IMR-90 (cell line): ENCODE measurements around the gene ZNF396. TPM values are rescaled to one million over a fixed set of nuclear protein-coding genes. Genes with fewer than 3 reads are reported as not detected.

Experiments used
- ATAC-seq: fragments of 200-7000 bp; cut with Tn5 transposase; 2 replicates; pipeline ENCODE4 v1.9.1; 2020; ENCODE audit warnings: low read depth, mild to moderate bottlenecking, moderate library complexity
- BruUV-seq: library from RNA; stranded (reverse); fragments of 400-500 nt; replicated peaks from 2 replicates; lab custom pipeline; 2021; lab: Mats Ljungman, UMichigan
- CTCF ChIA-PET: fragments of 300-600 bp; formaldehyde crosslinking; extraction: SDS; loops from one replicate; lab custom pipeline; 2021; ENCODE audit warnings: antibody characterized with exemption; lab: Yijun Ruan, JAX
- POLR2A ChIA-PET: fragments of 300-600 bp; sonication (Branson Sonifier 250); formaldehyde crosslinking; loops from one replicate; lab custom pipeline; 2022; ENCODE audit warnings: antibody characterized with exemption; ENCODE audit not compliant: unreplicated experiment; lab: Charles Lee
- DNase-seq: peaks from one replicate; pipeline ENCODE4 v3.0.0; 2013
- H2AFZ ChIP-seq: replicated peaks from 2 replicates; pipeline ENCODE3; 2013; ENCODE audit warnings: low read length, mild to moderate bottlenecking; ENCODE audit not compliant: poor library complexity
- H2AK5ac ChIP-seq: 2 replicates; pipeline ENCODE4 v1.6.1; 2013; ENCODE audit warnings: low read depth, low read length, inconsistent platforms
- H2AK9ac ChIP-seq: replicated peaks from 2 replicates; pipeline ENCODE3; 2013; ENCODE audit warnings: mild to moderate bottlenecking, low read depth, low read length, moderate library complexity; ENCODE audit not compliant: poor library complexity
- H2BK120ac ChIP-seq: 2 replicates; pipeline ENCODE4 v1.6.1; 2013; ENCODE audit warnings: low read depth, low read length, inconsistent platforms
- H2BK15ac ChIP-seq: 3 replicates; pipeline ENCODE4 v1.6.1; 2013; ENCODE audit warnings: low read depth, low read length, inconsistent platforms
- H2BK20ac ChIP-seq: 2 replicates; pipeline ENCODE4 v1.6.1; 2013; ENCODE audit warnings: low read depth, mild to moderate bottlenecking, inconsistent platforms, low read length, moderate library complexity
- H2BK5ac ChIP-seq: 2 replicates; pipeline ENCODE4 v1.6.1; 2013; ENCODE audit warnings: mild to moderate bottlenecking, low read depth, low read length, inconsistent platforms; ENCODE audit not compliant: poor library complexity, severe bottlenecking
- H3K14ac ChIP-seq: replicated peaks from 2 replicates; pipeline ENCODE4 v1.6.1; 2013; ENCODE audit warnings: low read depth, low read length, inconsistent platforms
- H3K18ac ChIP-seq: 2 replicates; pipeline ENCODE4 v1.6.1; 2013; ENCODE audit warnings: low read depth, low read length, control low read depth
- H3K23ac ChIP-seq: 2 replicates; pipeline ENCODE4 v1.6.1; 2013; ENCODE audit warnings: low read depth, low read length, inconsistent platforms
- H3K27ac ChIP-seq: 2 replicates; pipeline ENCODE4 v1.5.1; 2013; ENCODE audit warnings: mild to moderate bottlenecking, control low read depth, low read length; ENCODE audit not compliant: insufficient read depth
- H3K27me3 ChIP-seq: 2 replicates; pipeline ENCODE4 v1.6.1; 2013; ENCODE audit warnings: low read length; ENCODE audit not compliant: control insufficient read depth, insufficient read depth
- H3K36me3 ChIP-seq: 2 replicates; pipeline ENCODE4 v1.6.1; 2013; ENCODE audit warnings: low read length, mixed read lengths; ENCODE audit not compliant: control insufficient read depth, insufficient read depth
- H3K4ac ChIP-seq: 2 replicates; pipeline ENCODE4 v1.6.1; 2013; ENCODE audit warnings: low read depth, low read length, inconsistent platforms
- H3K4me1 ChIP-seq: 2 replicates; pipeline ENCODE4 v1.6.1; 2013; ENCODE audit warnings: low read length, mixed read lengths; ENCODE audit not compliant: control insufficient read depth, insufficient read depth
- H3K4me2 ChIP-seq: 2 replicates; pipeline ENCODE4 v1.6.1; 2013; ENCODE audit warnings: low read depth, mild to moderate bottlenecking, control low read depth, low read length, moderate library complexity
- H3K4me3 ChIP-seq: 2 replicates; pipeline ENCODE4 v1.5.1; 2013; ENCODE audit warnings: low read depth, mild to moderate bottlenecking, control low read depth, low read length, moderate library complexity; ENCODE audit not compliant: insufficient read depth
- H3K56ac ChIP-seq: 2 replicates; pipeline ENCODE4 v1.6.1; 2013; ENCODE audit warnings: low read length, inconsistent platforms; ENCODE audit not compliant: insufficient read depth; ENCODE audit errors: extremely low read depth
- H3K79me1 ChIP-seq, 2 experiments: 2 replicates each; pipeline ENCODE4 v1.6.1; 2013; ENCODE audit warnings: low read length in 2 of 2, inconsistent platforms in 1 of 2, low read depth in 1 of 2
- H3K9ac ChIP-seq: 2 replicates; pipeline ENCODE4 v1.6.1; 2013; ENCODE audit warnings: low read depth, low read length, control low read depth
- H3K9me1 ChIP-seq: 2 replicates; pipeline ENCODE4 v1.6.1; 2013; ENCODE audit warnings: low read length, inconsistent platforms; ENCODE audit not compliant: insufficient read depth
- H3K9me3 ChIP-seq: 2 replicates; pipeline ENCODE4 v1.6.1; 2013; ENCODE audit warnings: low read length; ENCODE audit not compliant: control insufficient read depth, insufficient read depth
- H4K20me1 ChIP-seq: 2 replicates; pipeline ENCODE4 v1.6.1; 2013; ENCODE audit warnings: low read length, inconsistent platforms; ENCODE audit not compliant: insufficient read depth
- H4K5ac ChIP-seq: 2 replicates; pipeline ENCODE4 v1.6.1; 2013; ENCODE audit warnings: mild to moderate bottlenecking, low read depth, low read length, control low read depth
- H4K8ac ChIP-seq, 2 experiments: 2 replicates each; pipeline ENCODE4 v1.6.1; 2013; ENCODE audit warnings: low read depth in 2 of 2, low read length in 2 of 2, control low read depth in 1 of 2, inconsistent platforms in 1 of 2
- H4K91ac ChIP-seq: 2 replicates; pipeline ENCODE4 v1.6.1; 2013; ENCODE audit warnings: low read depth, low read length, inconsistent platforms; ENCODE audit not compliant: insufficient read depth
- CEBPB ChIP-seq: IDR thresholded peaks from 2 replicates; pipeline ENCODE4 v1.6.1; 2012; ENCODE audit warnings: low read depth, low read length, improper control_type of control experiment
- CHD1 ChIP-seq: IDR thresholded peaks from 2 replicates; pipeline ENCODE4 v1.6.1; 2012; ENCODE audit warnings: low read depth, low read length, improper control_type of control experiment
- MAFK ChIP-seq: IDR thresholded peaks from 2 replicates; pipeline ENCODE4 v1.6.1; 2012; ENCODE audit warnings: low read depth, low read length, improper control_type of control experiment
- MXI1 ChIP-seq: IDR thresholded peaks from 2 replicates; pipeline ENCODE4 v1.6.1; 2012; ENCODE audit warnings: low read depth, mild to moderate bottlenecking, low read length, moderate library complexity, borderline replicate concordance
- POLR2A ChIP-seq: IDR thresholded peaks from 2 replicates; pipeline ENCODE4 v1.6.1; 2012; ENCODE audit warnings: mild to moderate bottlenecking, low read depth, low read length
- RAD21 ChIP-seq: IDR thresholded peaks from 2 replicates; pipeline ENCODE4 v1.6.1; 2012; ENCODE audit warnings: low read length, improper control_type of control experiment
- SMC3 ChIP-seq: fragments of 150-350 bp; IDR thresholded peaks from 2 replicates; pipeline ENCODE4 v1.6.1; 2016; ENCODE audit warnings: low read depth, mild to moderate bottlenecking, antibody characterized with exemption, low read length, moderate library complexity
- WGBS, 2 experiments: methylation state at CpG; one replicate each; pipeline versions ENCODE4 v1.1.5 to v1.1.7; 2013; ENCODE audit warnings: missing lambda C conversion rate in 2 of 2; ENCODE audit not compliant: insufficient read length in 1 of 2; ENCODE audit errors: extremely low coverage in 2 of 2; 5-methylcytosine and 5-hydroxymethylcytosine counted together
- dilution Hi-C: fragments of 300-500 bp; cut with HindIII; formaldehyde crosslinking; loops from one replicate; pipeline ENCODE4 v1.14.3; 2018; ENCODE audit warnings: low sequenced_read_pairs; ENCODE audit not compliant: unreplicated experiment
- in situ Hi-C: fragments of 300-500 bp; cut with MboI; formaldehyde crosslinking; loops from 3 replicates; pipeline ENCODE4 v1.14.3; 2019; ENCODE audit warnings: low sequenced_read_pairs, inconsistent platforms, mixed read lengths
- intact Hi-C: fragments of 100-400 bp; cut with micrococcal nuclease; formaldehyde crosslinking; loops from 2 replicates; pipeline ENCODE4 v1.10.0; 2022
- polyA plus RNA-seq, 3 experiments: library from polyadenylated mRNA; depleted of rRNA; stranded (reverse); fragments of >200 nt; gene quantifications; 2 replicates each; pipeline ENCODE4 v1.2.3, GENCODE V29; 2012; ENCODE audit warnings: low replicate concordance in 1 of 3
- total RNA-seq: library from RNA; depleted of rRNA; stranded (reverse); fragments of >200 nt; gene quantifications from 2 replicates; pipeline ENCODE4 v1.2.3, GENCODE V29; 2012
- TF ChIP-seq, protein P1 (sequence below): conservative IDR thresholded peaks from 2 replicates; pipeline ENCODE4 v1.5.1; 2012; ENCODE audit warnings: mild to moderate bottlenecking, low read depth, low read length, improper control_type of control experiment

ZNF396 gene
- total and polyA plus RNA-seq, 2 of the 4 experiments (the other 2 are of a cell fraction): 0.26 to 0.54 TPM

DNA sequence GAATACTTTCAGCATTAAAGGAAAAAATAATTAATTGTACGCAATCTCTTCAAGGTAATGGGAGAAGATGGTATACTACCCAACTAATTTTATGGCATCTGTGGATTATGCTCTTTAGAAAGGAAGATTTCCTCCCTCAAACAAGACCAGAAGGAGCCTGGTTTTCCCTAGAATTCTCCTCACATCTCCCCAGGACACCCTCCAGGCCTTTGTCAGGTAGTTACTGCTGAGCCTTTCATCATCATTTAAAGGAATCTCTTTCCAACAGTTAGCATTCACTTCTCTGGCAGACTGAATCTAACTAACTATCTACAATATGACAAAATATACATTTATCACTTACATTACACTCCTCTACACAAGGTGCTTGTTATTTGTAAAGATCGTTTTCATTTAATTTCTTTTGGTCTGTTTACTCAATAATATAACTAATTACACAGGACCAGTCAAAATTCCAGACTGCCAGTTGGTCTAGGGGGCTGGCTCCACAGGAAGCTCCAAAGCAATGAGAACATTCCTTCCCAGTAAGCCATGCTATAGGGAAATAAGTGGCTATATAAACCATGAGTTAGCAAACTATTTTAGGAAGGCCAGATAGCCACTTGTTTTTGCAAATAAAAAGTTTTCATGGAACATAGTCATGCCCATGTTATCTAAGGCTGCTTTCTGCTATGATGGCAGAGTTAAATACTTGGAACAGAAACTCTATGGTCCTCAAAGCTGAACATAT is 52.0 kb downstream of the ZNF396 start (continued):
- TF ChIP-seq MAFK (0 out of 2 replicates have a peak, but pooled peaks have one; percentile 13), POLR2A (no peak)

DNA sequence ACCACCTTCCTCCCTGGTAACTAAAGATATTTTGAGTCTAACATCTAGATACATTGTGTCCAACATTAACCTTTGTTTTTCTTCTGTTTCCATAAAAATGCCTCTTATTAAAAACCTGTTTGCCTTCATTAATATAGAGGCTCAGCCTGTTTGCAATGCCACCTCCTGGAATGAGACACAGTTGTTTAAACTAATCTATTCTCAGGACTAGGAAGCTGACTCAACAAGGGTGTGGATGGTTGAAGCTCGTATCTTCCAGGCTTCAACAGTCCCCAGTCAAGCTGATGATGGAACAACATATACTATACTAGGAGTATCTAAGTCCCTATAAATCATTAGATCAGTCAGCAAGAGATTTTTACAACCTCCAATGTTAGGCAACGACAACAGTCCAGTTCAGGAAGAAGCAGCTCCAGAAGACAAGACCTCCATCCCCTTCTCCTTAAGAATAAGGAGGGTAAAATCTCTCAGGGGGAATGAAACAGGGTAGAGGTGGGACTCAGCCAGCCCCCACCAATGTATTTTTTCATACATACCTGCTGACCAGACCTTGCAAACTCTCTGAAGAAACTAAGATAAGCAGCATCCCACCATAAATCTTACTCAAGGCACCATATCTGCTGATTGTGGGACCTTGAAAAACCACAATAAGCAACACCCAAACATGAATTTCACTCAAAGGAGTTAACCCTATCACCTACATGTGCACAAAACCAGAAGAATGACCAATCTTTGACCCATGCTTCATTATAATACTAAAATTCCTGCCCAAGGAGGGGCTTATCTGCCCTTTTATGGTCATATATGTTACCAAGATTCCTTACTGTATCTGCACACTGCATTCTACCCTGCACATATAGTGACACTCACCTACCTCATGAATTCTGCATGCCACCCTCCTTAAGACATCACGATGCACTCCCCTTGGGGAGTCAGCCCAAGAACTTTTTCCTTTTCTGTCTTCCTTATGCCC is 54.4 kb downstream of the ZNF396 start:
- Histone ChIP-seq H3K4ac (no peak overlapping the region), H3K4me2 (no peak overlapping the region), H2AK9ac (no peak overlapping the region), H4K8ac (no peak overlapping the region), H3K18ac (peak overlapping the region; percentile 18; the same call in 1 of the 2 replicates), H4K91ac (no peak overlapping the region), H3K27me3 (no peaks in the 10 kb centered on the region), H4K20me1 (no peaks in the 10 kb centered on the region), H3K9ac (no peak overlapping the region), H2BK20ac (no peak overlapping the region), H3K27ac (no peak overlapping the region), H3K14ac (no peak overlapping the region), H2BK5ac (no peak overlapping the region), H3K79me1 (no peaks in the 10 kb centered on the region), H3K23ac (no peak overlapping the region; the same call in 1 of the 2 replicates), H3K4me1 (peaks cover 6% of the 10 kb centered on the region; the same call in 1 of the 2 replicates), H3K4me3 (no peak overlapping the region), H2AK5ac (no peak overlapping the region), H2BK120ac (no peak overlapping the region), H3K56ac (no peak overlapping the region), H3K9me1 (peaks cover 4% of the 10 kb centered on the region; the same call in 1 of the 2 replicates), H2BK15ac (no peak overlapping the region), H3K9me3 (0 out of 2 replicates have a peak, but pooled peaks cover 2% of the 10 kb centered on the region), H2AFZ (no peak overlapping the region), H4K5ac (no peak overlapping the region), H3K36me3 (no peaks in the 10 kb centered on the region)
- TF ChIP-seq MXI1 (no peak), CEBPB (no peak), MAFK (no peak), SMC3 (no peak), CHD1 (no peak), RAD21 (no peak)
- TF ChIP-seq, protein P1, sequence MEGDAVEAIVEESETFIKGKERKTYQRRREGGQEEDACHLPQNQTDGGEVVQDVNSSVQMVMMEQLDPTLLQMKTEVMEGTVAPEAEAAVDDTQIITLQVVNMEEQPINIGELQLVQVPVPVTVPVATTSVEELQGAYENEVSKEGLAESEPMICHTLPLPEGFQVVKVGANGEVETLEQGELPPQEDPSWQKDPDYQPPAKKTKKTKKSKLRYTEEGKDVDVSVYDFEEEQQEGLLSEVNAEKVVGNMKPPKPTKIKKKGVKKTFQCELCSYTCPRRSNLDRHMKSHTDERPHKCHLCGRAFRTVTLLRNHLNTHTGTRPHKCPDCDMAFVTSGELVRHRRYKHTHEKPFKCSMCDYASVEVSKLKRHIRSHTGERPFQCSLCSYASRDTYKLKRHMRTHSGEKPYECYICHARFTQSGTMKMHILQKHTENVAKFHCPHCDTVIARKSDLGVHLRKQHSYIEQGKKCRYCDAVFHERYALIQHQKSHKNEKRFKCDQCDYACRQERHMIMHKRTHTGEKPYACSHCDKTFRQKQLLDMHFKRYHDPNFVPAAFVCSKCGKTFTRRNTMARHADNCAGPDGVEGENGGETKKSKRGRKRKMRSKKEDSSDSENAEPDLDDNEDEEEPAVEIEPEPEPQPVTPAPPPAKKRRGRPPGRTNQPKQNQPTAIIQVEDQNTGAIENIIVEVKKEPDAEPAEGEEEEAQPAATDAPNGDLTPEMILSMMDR: no peak
- POLR2A ChIA-PET: no interaction called here
- in situ Hi-C loops (no loop called here), dilution Hi-C loops (no loop called here), intact Hi-C loops (no loop called here)
- peak; percentile 26; the same call in 1 of the 2 replicates for ATAC-seq
- no peak for DNase-seq
- BruUV-seq: no TSS peak
- CTCF ChIA-PET: interaction anchor here (0.6 kb wide), 1 partner anchor 15 kb away, joined by 4 read pairs; no protein-coding TSS in a partner anchor
- no CpG with 5 or more reads among the region's 3 CpGs for WGBS, 2 experiments
